ENCODE data around the gene NOS1AP.

Gene NOS1AP

DNA sequence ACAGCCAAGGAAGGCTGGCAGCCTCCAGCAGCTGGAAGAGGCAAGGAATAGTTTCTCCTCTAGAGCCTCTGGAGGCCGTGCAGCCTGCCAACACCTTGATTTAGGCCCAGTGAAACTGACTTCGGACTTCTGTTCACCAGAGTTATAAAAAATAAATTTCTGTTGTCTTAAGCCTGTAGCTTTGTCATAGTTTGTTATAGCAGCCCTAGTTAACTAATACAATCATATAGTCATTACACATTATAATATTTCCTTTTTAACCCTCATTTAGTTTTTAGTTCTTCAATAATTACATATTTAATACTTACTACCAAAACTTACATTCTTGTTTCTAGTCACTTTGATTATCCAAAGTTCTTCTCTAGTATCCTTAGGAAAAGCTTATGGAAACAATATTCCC is 20.3 kb downstream of the NOS1AP start:
- DNase-seq (ENCODE audit: low spot score): no peak

DNA sequence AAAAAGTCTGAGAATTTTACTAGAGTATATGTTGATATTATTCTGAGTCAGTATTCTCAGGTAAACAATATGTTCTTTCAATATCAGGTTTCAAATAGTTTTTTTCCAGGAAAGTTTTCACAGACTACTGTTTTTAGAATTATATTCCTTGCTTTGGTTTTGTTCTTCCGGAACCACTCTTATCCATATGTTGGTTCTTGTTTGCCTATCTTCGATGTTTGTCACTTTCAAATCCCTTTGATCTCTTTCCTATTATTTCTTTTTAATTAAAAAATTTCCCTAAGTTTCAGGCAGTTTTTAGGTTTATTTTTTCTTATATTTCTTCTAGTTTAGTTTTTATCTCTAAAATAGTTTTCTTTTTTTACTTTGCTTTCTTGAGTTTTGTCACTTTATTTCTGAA is 20.9 kb downstream of the NOS1AP start:
- no peak for DNase-seq (ENCODE audit: low spot score)

DNA sequence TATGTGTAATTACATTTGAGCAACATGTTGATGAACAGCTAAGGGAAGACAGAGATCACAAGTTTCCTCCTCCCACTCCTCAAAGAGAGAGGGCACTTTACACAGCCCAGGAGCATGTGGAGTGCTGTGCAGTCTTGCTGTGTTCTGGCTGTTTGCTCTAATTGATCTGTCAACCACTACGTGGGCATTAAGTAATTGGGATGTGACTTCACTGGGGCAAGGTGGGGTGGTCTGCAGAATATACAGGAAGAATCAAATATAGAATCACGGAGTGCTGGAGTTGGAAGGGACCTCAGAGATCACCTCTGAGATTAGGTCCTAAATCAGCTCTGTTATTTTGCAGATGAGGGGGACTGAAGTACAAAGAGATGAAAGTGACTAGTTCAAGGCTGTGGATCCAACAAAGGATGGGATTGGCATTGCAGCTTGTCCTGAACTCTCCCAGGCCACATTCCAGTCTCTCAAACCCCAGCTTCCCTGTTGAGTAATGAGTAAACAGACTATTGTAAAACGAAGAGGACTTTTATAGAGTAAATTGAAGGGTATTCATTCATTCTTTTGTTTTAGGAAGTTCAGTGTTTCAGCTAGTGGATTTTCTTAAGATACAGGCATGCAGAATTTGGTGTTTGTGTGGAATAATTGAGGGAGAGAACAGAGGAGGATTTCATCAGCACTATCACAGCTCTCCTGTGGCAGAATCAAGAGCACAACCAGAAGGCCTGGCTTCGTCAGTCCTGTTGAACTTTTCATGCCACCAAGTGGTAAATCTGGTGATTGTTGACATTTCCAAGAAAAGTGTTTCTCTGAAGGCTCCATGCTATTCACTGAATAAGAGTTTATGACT is 22.4 kb downstream of the NOS1AP start:
- DNase-seq (ENCODE audit: low spot score): peak; percentile 47

DNA sequence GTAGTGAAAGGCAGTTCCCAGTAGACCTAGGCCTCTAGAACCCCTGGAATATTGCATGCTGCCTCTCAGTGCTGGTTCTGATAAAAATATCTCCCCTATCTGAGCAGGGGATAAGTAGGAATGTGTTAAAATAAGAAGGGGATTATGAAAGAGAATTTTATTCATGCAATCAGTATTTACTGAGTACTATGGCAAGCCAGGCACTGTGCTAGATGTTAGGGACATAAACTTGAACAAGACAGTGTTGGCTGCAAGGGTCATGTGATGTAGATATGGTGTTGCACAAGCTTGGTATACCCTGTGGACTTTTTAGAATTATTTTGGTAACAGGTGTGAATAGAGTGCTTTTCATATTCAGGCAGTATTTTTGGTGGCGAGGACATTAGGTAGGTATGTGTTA is 23.6 kb downstream of the NOS1AP start:
- DNase-seq (ENCODE audit: low spot score): no peak

DNA sequence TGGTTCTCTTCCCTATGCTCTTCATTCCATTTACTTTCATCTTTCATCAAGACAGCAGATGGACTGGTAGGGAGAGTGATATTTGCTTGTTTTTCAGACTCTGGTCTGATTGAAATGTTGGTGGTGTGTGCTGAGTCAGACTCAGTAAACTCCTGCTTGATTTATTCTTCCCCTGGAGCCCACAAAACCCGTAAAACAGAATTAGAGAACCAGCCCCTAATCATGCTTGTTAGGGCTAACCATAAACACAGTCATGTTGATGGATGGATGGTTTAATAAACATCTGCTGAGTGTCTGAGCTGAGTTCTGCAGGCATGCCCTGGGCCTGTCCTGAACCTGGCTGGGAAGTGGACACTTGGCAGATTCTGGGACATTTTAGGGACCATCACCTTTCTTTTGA is 24.8 kb downstream of the NOS1AP start:
- no peak for DNase-seq (ENCODE audit: low spot score)

DNA sequence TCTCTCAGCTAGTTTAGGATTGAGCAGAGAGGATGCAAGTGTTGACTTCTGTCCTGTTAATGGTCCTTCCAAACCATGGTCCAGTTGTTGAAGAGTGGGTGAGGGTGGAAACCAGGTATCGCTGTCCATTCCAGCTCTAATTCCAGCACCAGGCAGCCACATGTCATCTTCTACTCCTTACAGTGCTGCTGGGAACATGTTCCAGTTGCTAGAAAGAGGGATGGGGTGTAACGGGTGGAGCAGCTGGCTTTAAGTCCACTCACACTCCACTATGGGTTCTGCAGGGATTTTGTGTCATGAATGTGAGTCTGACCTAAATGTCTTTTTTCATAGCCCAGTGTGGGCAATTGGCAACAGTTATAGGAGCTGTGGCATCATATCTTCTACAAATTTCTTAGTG is 25.2 kb downstream of the NOS1AP start:
- DNase-seq (ENCODE audit: low spot score): no peak

DNA sequence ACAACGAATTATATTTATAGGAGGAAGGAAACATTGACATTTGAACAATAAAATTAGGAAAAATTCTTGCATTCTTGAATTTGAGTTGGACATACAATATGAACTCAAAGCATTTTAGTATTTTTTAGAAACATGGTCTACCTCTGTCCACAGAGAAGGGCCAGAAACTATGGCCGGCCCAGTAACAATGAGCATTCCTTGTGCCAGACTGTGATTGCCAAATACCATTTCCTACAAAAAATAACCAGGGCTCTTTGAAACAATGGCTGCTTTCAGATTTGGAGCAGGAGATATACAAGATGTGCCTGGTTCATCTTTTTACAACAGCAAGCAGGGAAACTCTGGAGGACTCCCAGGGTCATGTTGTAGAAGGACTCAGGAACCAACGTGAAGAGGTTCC is 38.4 kb downstream of the NOS1AP start:
- DNase-seq (ENCODE audit: low spot score): no peak

DNA sequence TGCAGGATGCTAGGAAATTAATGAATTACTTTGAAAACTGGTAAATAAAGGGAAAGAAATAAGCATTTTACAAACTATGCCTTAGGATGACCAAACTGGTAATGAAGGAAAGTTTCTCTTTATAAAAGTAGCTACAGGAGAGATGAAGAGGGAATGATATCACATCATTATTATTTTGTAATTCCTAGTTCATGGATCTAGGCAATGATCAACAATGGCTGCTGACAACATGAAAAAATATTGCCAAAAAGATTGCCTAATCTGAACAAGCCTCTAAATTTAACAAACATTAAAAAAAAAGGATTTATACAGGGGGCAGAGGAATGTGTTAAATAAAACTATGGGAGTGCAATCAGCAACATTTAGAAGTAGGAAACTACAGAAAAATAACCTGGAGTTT is 38.9 kb downstream of the NOS1AP start:
- DNase-seq (ENCODE audit: low spot score): no peak

DNA sequence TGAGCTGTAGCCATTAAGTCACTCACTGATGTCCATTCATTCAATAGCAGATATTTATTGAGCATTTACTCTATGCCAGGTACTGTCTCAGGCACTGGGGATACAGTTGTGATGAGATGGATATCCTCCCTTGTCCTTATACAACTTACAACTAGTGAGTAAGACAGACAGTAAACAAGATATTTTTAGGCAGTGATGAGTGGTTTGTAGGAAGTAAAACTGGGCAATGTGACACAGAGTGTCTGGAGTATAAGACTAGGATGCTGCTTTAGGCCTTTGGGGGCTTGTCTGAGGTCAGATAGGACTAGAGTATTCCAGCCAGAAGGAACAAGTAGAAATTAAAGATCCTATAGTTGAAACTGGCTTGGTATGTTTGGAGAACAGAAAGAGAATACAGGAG is 41.4 kb downstream of the NOS1AP start:
- no peak for DNase-seq (ENCODE audit: low spot score)

DNA sequence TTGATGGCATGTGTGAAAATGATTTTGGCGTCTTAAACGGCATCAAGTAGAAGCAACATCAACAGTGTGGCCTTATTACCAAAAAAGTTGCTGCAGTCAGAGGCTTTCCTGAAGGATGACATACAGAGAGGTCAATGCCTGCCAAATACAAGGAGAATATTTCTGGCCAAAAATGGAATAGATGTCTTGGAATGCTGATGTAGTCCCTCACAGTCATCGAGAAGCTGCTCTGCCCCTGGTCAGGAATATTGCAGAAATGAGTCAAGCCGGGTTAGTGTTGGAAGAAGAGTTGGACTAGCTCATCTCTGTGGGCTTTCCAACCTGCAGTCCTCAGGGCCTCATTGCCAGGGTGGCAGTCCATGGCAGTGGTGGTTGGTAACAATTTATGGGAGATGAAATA is 42.1 kb downstream of the NOS1AP start:
- no peak for DNase-seq (ENCODE audit: low spot score)

DNA sequence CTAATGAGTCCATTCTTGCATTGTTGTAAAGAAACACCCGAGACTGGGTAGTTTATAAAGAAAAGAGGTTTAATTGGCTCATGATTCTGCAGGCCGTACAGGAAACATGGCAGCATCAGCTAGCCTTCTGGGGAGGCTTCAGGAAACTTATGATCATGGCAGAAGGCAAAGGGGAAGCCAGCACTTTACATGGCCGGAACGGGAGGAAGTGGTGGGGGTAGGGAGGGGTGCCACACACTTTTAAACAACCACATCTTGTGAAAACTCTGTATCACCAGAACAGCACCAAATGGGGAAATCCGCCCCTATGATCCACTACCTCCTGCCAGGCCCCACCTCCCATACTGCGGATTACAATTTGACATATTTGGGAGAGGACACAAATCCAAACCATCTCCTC is 43.9 kb downstream of the NOS1AP start:
- DNase-seq (ENCODE audit: low spot score): no peak

DNA sequence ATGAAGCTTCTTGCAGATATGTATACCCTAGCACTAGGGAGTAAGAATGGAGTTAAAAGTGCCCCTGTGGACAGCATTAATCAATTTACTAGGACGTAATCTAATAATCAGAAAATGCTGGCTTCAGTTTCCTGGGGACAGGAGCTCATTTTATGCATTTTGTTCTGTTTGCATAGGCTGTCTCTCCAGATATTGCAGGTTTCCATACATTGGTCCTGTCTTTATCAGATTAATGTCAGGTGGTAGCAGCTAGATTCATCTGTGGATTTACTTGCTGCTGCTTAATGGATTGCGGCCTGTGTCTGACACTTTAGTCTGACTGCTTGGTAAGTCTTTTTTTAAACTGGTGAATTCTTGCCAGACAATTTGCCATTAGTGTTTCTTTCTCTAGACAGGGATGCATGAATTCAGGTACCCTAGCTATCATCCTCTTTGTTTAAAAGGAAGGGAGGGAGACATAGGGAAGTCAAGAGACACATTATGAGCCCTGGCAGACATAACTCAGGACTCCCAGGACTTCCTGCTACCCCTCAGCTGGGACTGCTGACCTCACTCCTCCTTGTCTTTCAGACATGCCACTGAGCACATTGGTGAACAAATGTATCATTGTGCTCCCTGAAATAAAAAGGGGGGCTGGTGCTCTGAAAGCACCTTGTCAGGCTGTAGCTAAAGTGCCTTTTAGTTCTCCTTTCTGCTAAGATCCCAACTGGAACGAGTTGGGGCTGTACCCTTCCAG is 47.7 kb downstream of the NOS1AP start:
- no peak for DNase-seq (ENCODE audit: low spot score)

DNA sequence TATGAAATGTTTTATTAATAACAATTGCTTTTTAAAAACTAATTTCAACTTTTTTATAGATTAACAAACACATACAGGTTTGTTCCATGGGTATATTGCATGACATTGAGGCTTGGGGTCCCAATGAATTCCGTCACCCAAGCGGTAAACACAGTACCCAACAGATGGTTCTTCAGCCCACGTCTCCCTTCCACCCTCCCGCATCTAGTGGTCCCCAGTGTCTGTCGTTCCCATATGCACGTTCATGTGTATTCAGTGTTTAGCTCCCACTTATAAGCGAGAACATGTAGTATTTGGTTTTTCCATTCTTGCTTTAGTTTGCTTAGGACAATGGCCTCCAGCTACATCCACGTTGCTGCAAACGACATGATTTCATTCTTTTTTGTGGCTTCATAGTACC is 48.6 kb downstream of the NOS1AP start:
- peak; percentile 57 for DNase-seq (ENCODE audit: low spot score)

DNA sequence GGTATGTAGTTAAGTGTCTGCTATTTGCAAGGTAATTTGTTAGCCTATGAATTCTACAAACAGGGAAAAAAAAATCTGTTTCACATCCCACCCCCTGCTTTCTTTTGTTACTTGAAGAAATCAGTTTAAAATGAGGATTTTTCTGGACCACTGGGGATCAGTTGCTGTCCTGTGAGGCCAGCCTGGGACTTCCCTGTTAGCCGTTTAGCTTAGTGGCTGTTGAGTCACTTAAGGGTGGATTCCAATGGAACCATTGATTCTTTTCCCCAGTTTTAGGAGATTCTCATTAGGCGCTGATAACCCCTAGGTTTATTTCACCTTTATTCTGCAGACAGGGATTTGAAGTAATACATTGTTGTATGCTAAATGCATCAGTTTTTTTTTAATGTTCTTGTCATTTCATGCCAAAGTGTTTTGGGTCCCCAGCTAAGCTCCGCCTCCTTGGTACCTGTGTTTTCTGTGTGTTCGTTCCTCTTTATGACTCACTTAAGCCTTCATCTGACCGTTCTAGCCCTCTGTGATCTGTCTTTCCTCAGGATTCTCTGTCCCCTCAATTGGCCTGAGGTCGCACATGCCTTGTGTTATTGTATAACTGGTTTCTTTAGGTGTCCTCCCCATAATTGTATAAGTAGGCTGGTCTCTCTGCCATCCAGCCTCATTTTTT is 59.3 kb downstream of the NOS1AP start:
- no peak for DNase-seq (ENCODE audit: low spot score)

DNA sequence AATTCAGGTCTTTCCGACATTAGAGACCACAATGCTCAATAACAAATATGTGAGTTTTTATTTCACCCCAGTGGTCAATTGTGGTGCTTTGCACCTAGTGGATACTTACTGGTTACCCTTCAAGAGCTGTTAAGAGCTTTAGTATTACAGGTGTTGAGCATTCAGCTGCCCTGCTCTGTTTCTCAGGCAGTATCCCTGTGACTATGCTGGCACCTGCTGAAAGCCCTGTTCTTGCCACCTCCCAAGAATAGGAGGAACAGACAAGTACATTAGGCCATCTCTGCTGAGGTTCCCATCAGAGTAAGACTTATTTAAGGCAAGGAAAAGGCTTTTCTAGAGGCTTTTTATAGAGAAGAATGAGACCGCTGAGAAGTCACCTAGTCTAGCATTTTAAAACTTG is 60.8 kb downstream of the NOS1AP start:
- no peak for DNase-seq (ENCODE audit: low spot score)

DNA sequence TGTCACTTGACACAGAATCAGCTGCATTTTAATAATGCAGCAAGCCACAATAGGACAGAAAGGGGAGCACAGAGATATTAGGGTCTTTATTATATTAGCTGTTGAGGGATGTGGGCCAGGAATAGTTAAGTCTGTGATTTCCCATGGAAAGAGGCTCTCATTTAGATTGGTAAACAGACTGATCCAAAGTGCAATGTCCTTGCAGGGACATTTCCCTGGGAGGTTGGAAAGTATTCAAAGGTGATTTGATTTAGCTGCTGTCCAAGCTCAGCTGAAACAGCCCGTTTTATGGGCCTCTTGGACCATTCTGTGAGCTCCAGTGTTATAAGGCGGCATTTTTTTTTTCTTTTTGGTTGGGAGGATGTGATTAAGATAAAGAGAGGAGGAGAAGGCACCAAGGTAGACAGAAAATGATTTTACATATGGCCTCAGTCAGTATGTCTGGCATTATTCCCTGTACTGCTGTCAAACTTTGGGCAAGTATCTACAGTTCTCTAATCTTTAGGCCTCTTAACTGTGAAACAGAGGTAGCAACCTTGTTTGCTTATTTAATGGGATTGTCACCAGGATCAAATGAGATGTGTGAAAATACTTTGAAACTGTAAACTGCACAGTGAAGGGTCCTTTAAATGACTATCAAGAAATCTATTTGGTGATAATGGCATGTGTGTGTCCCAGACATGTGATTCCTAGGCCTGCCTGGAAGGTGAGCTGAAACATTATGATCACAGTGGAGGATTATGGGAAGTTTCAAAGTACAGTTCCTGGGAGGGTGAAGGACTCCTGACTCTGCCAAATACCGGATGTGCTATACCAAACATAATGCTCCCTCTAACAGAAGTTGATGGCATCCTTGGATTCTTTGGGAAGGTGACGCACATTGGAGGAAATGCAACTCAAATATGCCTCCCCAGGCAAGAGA is 62.2 kb downstream of the NOS1AP start:
- no peak for DNase-seq (ENCODE audit: low spot score)

DNA sequence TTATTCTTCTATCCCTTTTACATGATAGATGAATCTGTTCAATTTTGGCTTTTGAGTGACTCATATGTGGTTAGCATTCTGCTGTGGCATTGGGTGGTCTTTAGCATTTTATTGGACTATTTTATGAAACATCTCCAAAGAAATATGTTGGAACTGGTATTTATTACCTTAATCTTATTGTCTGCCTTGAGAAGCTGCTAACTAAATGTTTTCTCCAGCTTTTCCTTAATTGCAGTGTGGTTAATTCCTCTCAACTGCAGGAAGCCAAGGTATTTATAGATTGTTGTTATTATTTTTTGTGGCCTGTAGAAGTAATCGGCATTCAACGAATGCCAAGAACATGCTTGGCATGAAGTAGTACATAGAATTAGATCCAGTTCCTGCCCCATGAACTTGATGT is 64.1 kb downstream of the NOS1AP start:
- no peak for DNase-seq (ENCODE audit: low spot score)

DNA sequence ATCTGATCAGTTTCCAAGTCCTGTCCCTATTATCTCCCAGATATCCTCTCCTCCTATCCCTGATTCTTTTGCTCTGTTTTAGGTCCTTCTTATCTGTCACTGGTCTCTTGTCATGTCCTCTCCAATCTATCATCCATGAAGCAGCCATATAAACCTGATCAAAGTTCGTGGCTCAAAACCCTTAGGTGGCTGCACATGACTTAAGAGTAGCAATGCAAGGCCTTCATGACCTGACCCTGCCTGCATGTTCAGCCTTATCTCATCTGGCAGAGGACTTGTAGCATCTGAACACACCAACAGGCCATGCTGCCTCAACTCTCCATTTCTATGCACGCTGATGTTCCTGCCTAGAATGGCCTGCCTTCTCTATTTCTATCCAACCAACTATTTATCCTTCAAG is 65.2 kb downstream of the NOS1AP start:
- DNase-seq (ENCODE audit: low spot score): no peak

DNA sequence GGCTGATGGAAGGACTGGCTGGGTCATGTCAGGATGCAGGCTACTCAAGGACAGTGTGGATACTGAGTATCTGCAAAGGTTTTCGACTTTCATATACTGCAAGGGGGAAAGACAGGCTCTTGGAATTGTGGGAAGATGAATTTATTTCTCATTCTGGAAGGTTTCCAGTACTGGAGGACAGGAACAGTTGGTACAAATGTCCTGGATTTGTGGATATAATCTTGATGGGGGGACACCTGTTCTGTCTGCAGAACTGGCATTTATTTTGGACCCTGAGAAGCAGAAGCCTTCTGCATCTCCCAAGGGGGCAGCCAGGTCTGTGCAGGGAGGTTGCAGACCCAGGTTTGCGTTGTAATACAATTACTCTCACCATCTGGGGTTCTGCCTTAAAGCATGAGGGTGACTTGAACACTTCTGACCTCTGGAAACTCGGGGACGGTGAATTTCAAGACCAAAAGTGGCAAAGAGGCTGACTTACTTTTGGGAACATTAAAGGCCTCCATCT is 65.8 kb downstream of the NOS1AP start:
- no peak for DNase-seq (ENCODE audit: low spot score)

DNA sequence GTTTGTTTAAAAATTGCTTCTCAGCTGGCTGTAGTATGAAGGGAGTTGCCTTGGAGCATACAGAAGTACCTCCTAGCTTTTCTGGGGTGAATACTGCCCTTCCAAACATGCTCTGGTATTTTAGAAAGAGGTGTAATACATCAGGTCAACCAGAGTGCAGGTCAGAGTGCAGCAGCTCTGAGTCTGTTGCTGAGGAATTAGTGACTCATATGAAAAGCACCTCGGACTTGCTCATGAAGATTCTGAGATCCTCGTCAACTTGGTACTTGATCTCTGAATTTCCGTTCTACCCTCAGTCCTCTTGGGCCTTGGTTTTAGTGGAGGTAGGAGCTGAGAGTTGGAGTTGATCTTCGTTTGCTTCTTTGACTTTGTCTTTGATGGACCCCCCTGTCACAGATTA is 67.3 kb downstream of the NOS1AP start:
- no peak for DNase-seq (ENCODE audit: low spot score)

DNA sequence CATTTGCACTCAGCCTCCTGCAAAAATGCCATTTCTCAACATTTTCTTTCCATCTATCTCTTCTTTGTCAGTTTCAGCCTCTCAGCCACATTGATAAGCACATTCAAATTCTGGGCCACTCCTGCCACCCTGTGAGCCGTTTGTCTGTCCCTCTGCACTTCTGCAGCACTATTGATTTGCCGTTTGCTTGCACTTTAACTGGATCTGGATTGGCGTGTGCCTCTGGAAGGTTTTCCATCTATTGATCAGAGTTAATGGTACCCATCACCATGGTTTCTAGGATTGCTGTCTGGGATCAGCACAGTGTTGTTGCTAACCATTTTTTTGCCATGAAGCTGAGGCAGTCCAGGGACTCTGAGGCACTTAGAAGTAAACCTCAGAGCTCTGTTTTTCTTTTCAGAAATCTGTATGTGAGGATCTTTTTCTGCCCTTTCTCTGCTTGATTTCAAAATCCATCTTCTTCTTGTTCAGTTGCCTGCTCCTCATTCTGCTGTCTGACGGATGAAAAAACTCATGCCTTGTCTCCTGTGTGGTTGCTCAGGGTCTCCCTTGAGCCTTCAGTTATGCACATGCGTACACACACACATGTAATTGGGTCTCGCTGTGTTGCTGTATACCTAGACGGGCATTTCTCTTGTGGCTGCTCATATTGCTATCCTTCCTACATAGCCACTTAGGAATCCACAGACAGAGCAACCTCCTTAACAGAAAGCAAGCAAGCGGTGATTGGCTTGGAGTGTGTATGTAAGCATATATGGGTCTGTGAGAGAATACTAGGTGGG is 67.9 kb downstream of the NOS1AP start:
- DNase-seq (ENCODE audit: low spot score): no peak
